GM21825 (cell line): ENCODE data around the gene TEDC1.

Source experiments
- ATAC-seq: cut with Tn5 transposase; IDR thresholded peaks from one replicate; pipeline ENCODE4 v1.9.1; 2021; ENCODE audit warnings: mild to moderate bottlenecking, moderate library complexity; ENCODE audit not compliant: unreplicated experiment

TEDC1 gene

DNA sequence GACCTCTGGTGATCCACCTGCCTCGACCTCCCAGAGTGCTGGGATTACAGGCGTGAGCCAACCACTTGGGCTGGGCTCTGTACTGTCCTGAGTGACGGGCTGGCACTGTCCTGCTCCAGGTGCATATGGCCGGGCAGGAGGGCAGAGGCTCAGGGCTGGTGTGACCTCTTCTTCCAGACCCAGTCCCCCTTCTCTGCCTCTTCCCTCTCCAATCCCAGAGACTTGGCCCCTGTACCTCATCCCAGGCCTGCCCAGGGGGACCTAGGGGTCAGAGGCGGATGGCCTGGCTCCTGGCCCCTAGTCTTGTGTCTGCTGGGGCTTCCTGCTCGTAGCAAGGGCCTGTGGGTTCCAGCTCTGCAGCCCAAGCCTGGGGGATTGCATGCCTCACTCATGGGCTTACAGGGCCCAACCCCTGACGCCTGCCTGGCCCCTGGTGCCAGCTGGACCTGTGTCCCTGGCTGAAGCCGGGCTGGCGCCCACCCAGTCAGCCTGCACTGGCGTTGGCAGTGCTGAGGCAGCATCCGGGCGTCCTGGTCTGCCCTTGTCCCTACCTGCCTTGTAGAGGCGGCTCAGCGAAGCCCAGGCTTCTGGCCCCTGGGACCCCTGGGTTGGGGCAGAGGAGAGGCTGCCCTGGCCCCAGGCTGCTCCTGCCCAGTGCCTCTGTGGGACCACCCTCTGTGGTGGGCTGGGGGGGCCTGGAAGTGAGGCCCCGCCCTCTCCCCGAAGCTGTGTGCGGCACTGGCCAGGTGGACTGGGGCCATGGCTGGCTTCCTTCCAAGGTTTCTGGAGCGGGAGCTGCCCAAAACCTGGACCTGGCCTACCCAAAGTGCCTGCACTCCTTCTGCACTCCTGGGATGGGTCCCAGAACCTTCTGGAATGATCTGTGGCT is 4.3 kb downstream of the TEDC1 start:
- ATAC-seq, result no peak

DNA sequence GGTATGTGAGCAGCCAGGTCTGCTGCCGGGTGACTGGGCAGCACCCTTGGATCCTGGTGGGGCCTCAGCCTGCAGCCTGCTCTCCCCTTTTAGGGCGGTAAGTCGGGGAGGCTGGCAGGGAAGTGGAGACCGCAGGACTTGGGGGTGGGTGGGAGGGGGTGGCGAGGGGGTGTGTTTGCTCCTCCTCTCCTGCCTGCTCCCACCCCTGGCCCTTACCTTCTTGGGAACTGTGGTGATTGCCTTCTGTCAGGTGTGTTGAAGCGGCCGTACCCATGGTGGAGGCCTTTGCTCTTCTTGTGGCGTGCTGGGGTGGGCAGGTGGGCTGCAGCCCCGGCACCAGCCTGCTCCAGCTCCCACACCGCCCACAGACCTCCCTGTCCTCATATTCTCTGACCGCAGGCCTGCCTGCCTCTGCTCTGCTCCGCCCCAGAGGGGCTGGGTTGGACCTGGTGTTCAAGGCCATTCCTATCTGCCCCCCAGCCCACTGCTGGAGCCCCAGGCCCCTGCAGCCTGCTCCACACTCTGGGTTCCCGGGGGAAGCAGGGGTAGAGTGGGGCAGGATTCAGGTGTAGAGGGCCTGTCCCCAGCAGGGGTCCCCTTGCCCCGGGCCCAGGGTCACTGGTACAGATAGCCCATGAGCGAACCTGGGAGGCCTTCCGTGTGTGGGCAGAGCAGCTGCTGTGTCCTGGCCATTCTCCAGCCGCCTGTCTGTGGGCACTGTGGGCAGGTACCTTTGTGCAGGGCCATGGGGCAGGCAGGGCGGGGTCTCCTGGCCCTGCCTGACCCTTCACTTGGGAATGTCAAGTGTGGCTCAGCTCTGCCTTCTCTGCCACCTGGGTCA is 5.2 kb downstream of the TEDC1 start:
- no peak for ATAC-seq

DNA sequence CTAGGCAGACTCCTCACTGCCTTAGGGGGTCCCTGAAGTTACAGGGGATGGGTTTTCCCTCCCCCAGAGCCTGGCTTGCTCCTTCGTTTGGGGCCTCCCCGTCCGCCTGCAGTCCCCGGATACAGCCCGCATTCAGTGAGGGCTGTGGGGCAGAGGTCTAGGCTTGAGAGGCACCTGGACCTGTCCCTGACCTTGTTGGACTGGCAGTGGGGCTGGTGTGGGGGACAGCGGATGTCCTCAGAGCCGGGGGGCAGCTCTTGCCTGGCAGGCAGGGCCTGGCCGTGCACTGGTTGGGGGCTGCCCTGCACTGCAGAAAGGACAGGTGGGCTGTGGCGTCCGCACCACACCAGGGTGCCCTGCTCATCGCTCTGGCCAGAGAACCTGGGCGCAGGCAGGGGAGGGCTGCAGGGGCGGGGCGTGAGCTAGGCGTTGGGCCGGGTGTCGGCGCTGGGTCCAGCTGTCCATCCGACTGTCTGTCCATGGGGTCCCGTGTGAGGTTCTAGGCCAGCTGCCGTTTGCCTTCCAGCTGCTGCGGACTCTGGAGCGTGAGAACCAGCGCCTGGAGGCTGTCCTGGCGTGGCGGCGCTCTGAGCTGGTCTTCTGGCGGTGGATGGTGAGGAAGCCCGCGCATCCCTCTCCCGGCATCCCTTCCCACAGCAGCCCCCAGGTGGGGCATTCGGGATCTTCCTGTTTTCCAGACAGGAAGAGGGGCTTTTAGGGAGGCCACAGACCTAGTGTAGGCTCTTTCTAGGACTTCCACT is 6.0 kb downstream of the TEDC1 start:
- no peak for ATAC-seq

DNA sequence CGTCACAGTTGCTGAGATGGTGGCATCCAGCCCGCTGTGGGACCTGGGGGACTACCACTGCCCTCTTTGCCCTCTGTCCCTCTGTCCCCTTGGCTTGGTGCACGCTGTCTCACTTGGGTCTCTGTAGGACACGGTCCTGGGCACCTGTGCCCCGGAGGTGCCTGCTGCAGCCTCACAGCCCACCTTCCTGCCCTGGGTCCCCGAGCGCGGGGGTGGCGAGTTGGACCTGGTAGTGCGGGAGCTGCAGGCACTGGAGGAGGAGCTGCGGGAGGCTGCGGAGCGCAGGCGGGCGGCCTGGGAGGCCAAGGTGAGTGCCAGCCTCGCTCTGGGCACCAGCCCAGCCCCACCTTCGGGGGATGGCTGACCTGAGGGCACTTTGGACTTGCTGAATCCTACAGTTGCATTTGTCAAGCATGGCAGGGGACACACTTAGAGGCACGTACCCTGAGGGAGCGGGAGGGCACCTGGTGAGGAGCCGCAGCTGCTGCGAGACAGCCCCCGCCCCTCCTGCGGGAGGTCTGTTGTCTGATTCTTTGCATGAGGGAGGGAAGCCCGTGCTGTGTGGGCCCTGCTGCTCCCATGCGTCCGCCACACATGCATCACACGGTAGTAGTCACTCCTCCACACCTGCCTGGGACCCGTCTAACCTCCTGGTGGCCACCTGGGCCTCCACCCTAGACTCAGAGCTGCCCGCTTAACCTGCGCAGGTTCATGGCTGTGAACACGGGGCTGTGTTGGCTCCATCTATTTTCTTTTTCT is 6.8 kb downstream of the TEDC1 start:
- no peak for ATAC-seq

DNA sequence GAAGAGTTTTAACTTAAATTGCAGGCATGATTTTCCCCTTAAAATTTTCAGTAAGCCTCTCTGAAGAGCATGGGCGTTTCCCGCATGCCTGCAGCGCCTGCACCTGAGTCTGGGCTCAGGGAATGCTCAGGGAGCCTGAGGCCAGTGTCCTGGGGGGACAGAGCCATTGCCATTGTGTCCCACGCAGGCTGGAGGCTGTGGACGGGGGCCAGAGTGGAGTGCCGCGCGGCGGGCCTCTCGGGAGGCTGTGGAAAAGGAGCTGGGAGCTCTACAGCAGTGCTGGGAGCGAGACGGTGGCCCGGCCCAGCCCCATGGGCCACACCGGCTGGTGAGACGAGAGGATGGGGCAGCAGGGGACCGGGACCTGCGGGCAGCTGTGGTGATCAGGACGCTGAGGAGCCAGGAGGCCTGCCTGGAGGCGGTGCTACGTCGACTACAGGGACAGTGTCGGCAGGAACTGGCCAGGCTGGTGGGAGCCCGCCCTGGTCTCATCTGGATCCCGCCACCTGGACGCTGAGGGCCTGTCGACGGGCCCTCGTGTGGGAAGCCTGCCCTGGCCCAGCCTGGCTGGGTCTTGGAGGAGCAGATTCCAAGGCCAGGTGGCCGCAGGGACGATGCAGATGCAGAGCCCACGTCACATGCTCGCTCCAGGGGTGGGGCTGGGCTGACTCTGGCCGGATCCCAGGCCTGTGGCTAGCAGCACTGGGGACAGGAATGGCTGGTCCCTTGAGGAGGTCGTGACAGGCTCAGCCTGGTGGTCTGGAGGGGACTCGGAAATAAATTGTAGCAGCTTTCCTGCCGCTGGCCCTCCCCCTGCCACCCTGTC is 7.6 kb downstream of the TEDC1 start:
- no peak for ATAC-seq

DNA sequence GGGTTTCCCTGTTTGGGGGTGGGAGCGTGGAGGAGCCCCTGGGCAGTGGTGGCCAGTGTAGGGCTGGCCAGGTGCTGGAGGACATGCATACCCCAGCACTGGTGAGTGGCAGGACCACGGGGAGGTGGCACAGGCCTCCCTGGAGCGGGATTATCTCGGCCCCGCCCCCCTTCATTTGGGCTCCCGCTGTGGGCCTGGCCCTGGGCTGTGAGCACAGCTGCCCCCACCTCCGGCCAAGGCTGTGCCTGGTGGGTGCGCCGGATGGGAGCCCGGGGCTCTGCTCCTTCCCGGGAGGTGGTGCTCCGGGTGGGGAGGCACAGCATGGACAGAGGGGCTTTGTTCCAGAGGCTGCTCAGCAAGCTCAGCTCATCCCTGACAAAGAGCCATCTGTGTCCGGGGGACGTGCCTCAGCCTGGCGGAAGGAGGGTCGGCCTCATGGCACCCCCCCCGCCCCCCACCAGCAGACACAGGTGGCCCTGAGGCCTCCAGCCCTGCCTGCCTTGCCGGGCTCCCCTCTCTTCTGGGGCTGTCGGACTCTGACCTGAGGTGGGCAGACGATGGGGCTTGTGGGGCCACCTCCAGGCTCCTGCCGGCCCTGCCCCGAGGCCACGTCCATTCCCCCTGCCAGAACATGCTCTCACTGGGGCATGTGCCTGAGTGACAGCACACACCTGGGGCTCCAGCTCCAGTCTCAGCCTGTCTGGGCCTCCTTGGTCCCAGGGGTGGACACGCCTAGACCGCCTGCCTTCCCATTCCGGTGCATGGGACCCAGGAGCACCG is 8.4 kb downstream of the TEDC1 start:
- ATAC-seq, result no peak

DNA sequence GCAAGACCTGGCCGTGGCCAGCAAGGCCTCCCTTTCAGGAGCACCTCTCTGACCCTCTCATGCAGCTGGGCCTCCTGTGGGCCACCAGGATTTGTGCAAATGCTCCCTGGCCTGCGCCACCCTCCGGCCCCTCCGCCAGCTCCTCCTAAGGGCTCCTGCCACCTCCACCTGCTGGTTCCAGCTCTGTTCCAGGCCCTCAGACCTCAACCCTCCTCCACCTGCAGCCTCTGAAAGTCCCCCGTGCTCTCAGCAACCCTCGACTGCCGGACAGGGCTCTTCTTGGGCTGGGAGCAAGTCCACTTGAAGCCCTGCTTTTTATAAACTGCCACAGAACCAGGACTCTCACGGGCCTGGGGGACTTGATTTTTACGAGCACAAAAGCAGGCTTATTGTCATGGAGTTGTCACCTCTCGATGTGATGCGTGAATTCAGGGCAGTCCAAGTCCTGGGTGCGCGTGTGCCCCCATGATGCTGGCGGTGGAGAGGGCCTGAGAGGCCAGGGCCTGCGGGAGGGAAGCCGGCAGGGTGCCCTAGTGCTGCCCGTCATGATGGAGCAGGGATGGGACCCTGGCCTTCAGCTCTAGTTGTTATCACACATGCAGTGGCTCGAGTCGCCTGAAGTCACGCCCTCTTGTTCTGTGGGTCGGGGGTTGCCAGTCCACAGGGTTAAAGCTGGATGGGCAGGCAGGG is 9.1 kb downstream of the TEDC1 start:
- no peak for ATAC-seq

DNA sequence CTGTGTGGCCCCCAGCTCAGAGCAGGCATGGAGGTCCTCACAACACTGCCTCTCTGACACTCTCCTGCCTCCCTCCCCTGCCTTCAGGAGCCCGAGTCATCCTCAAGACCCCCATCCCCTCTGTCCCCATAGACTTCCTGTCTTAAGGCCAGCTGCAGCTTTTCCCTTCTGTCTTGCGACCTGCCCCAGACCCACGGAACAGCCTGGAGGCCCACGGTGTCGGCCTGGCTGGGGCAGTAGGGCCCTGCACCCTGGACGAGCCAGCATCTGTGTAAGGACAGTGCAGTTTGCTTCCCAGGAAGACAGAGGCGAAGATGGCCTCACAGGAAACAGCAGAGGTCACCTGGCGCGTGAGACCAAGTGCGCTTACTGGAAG is 9.7 kb downstream of the TEDC1 start:
- no peak for ATAC-seq

DNA sequence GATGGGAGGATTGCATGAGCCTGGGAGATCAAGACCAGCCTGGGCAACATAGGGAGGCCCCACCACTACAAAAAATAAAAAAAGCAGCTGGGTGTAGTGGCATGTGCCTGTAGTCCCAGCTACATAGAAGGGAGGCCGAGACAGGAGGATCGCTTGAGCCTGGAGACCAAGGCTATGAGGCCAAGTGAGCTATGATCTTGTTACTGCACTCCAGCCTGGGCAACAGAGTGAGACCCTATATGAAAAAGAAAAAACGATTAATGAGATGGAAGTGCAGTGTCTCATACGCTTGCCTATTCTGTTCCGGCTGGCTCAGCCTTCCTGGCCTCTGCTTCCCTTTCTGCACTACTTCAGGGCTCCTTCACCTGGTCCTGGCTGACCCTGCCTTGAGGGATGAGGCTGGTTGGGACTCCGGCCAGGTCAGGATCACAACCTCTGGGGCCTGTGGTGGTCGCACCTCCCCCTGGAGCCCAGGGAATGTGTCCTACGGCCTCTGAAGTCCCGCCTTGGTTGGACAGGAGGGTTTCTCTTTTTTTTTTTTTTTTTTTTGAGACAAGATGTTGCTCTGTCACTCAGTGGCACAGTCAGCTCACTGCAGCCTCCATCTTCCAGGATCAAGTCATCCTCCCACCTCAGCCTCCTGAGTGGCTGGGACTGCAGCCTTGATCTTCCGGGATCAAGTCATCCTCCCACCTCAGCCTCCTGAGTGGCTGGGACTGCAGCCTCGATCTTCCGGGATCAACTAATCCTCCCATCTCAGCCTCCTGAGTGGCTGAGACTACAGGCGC is 10.7 kb downstream of the TEDC1 start:
- no peak for ATAC-seq

DNA sequence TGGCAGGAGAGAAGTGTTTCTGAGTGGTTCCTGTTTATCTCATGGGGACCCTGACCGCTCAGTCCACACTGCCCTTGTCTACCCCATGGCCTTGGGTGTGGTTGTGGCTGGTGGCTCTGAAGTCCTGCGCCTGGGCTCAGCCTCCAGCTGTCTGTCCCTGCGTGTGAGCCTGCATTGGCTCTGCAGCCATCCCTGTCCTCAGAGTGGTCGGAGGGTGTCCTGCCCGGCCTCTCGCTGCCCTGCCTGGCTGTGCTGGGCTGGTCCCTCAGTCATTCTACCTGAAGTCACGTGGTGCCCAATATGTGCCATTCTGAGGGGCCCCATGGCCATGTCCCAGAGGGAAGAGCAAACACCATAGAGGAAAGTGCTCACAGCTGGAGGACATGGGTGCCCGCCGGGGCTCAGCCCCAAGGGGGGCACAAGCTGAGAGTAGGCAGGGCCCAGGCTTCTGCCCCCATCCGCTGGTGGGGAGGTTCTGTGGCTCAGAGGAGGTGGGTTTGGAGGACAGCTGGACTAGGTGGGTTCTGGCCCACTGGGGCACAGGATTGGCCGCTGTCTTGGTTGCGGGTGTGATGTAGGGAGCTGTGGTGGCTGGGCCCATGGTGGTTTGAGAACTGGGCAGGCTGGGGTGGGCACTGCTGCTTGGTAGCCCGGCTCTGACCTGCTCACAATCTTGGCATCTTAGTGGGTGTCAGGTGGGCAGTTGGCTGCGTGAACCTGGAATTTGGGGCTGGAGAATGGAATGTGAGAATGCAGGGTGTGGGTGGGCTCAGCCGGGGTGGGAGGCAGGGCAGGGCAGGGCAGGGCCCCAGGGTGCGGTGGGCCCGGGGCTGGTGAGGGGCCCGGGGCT is 11.6 kb downstream of the TEDC1 start:
- ATAC-seq, result no peak

DNA sequence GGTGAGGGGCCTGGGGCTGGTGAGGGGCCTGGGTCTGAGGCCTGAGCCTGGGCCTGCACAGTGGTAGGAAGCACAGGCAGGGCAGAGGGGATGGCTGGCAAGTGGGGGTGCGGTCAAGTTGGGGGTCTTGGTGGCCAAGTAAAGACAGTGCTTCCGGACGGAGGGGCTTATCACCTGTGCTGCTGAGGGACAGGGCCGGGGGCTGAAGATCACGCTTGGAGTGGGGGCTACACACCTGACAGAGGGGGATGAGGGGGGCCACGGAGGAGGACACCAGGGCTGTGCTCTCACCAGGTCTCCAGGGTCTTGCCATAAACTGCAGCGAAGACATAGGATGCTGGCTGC is 12.2 kb downstream of the TEDC1 start:
- no peak for ATAC-seq

DNA sequence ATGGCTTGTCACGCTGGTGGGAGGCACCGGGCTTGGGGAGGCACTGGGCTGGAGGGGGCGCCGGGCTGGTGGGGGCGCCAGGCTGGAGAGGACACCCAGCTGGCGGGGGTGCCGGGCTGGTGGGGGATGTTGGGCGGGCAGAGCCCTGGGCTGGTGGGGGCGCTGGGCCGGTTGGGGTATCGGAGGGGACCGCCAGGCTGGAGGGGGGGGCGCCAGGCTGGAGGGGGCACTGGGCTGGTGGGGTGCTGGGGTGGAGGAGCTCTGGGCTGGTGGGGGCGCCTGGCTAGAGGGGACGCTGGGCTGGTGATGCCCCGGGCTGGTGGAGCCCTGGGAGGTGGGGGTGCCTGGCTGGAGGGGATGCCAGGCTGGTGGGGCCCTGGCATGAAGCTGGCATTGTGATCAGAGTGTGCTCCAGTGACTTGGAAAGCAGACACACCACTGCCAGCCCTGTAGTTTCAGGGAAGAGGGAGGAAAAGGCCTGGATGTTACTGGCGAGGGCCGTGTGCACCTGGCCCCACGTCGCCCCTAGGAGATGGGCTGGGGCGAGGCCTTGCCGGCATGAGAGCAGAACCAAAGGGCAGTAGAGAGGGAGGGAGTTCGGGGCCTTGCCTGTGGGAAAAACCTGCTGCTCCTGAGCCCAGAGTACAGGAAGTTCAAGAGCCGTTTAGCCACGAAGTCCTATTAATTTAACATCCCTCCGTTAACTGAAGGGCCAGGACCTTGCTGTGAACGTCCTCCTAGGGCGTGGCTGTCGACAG is 13.1 kb downstream of the TEDC1 start:
- ATAC-seq, result no peak

DNA sequence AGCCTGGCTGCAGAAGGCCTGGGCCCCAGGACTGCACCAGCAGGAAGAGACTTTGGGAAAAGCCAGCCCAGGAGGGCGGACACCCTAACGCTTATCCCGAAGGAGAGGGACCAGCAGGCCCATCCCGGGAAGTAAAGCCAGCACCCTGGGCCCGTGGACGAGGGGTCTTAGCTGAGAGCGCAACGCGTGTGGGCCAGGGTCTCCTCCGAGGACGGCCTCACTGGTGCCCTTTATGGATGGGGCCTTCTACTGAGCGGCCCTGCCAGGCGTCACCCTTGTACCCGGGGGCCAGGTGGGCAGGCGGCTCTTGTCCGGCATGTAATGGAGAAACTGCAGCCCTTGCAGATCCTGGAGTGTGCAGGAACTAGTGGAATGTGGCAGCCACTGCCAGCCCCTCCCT is 14.1 kb downstream of the TEDC1 start:
- no peak for ATAC-seq

DNA sequence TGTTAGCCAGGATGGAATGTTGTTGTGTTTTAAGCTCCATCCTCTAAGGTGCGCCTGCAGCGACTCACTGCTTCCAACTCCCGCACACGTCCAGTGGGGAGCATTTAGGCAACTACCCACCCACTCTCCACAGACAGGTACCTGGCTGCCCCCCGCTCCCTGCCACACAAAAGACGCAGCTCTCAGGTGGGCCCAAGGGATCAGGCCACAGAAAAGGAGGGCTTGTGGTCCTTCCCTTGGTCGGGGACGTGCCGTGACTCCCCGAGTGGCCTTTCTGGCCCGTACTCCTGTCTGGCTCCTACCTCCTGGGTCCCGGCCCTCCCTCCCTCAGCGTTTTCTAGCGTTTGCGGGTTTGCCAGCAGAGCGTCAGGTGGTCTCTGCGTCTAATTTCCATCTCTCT is 16.2 kb downstream of the TEDC1 start:
- no peak for ATAC-seq

DNA sequence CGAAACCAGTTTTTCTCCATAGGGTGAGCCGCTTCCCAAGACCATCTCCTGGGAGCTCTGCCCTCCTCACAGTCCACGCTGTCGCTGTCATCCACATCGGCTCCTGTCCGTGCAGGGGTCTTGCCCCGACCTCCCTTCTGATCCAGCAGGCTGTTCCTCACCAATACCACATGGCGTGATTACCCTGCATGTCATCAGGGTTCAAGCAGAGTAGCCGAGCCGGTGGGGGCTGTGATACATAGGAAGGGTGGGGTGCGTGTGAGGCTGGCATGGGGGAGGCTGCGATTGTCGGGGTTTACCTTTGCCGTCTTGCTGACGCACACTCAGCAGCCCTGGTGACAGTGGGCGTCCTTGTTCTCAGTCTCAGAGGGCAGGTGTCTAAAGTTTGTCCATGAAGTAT is 17.0 kb downstream of the TEDC1 start:
- ATAC-seq, result no peak

DNA sequence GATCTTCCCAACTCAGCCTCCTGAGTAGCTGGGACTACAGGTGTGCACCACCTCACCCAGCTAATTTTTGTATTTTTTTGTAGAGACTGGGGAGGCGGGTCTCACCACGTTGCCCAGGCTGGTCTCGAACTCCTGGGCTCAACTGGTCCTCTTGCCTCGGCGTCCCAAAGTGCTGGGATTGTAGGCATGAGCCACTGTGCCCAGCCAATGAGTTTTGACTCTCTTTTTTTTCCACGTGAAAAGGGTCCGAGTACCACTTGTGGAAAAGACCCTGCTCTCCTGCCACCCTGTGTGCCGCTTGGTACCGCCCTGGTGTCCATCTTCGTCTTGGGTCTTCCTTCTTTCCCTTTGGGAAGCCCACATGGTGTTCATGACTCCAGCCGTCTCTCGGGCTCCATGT is 17.6 kb downstream of the TEDC1 start:
- no peak for ATAC-seq
